Measurements from ENCODE around the gene KLF13. TPM values are rescaled to one million over a fixed set of nuclear protein-coding genes. Genes with fewer than 3 reads are reported as not detected.
A peak's percentile ranks its signal among the peaks of the same experiment; 100 is the strongest.

The KLF13 gene
- polyA plus RNA-seq = 10 to 100 TPM in 1 of 2 donors, 1 to 10 TPM in 1; 9.0 to 20.9 TPM

- H3K4me3 ChIP-seq (ENCODE audit: low read depth in 1 of 2, low read length in 2 of 2) = peak within 1 kb of the TSS; percentile 78 to 84
- peaks cover 0 to 2% of the 10 kb centered on the region in 2 donors for H3K36me3 ChIP-seq (ENCODE audit: control insufficient read depth in 2 of 2, insufficient read depth in 2 of 2, low read length in 1 of 2)
- H3K27ac ChIP-seq (ENCODE audit: low read depth in 2 of 2, low read length in 1 of 2) = peak within 1 kb of the TSS; percentile 99
- H3K4me1 ChIP-seq (ENCODE audit: control insufficient read depth in 2 of 2, insufficient read depth in 2 of 2, low read length in 1 of 2) = peaks cover 7 to 10% of the 10 kb centered on the region in 2 donors
- H3K9me3 ChIP-seq (ENCODE audit: control insufficient read depth in 2 of 2, insufficient read depth in 1 of 2, low read depth in 1 of 2, low read length in 1 of 2) = no peaks in the 10 kb centered on the region
- no peaks in the 10 kb centered on the region for H3K27me3 ChIP-seq (ENCODE audit: control insufficient read depth in 1 of 2, insufficient read depth in 2 of 2, low read length in 2 of 2)
- WGBS, 2 donors = 0 to 1% methylated on average over 73 to 99 of the region's 99 CpGs
Observed at GRCh38 chr15:31326156-31326874, at the start of gene KLF13. Gene KLF13 (plus strand): TSS chr15:31326835. CDS start chr15:31327213, 378 bp downstream.

GRCh38 chr15:31277335-31278060 lies 49.1 kb upstream of the KLF13 start:
- no peak overlapping the region for H3K27ac ChIP-seq (ENCODE audit: low read depth in 2 of 2, low read length in 1 of 2)
- no peaks in the 10 kb centered on the region for H3K36me3 ChIP-seq (ENCODE audit: control insufficient read depth in 2 of 2, insufficient read depth in 2 of 2, low read length in 1 of 2)
- 93 to 99% methylated on average over 4 of the region's 4 CpGs for WGBS, 2 donors
- peaks cover 0 to 6% of the 10 kb centered on the region in 2 donors for H3K4me1 ChIP-seq (ENCODE audit: control insufficient read depth in 2 of 2, insufficient read depth in 2 of 2, low read length in 1 of 2)
- H3K9me3 ChIP-seq (ENCODE audit: control insufficient read depth in 2 of 2, insufficient read depth in 1 of 2, low read depth in 1 of 2, low read length in 1 of 2) = no peaks in the 10 kb centered on the region
- H3K4me3 ChIP-seq (ENCODE audit: low read depth in 1 of 2, low read length in 2 of 2) = no peak overlapping the region
- no peaks in the 10 kb centered on the region for H3K27me3 ChIP-seq (ENCODE audit: control insufficient read depth in 1 of 2, insufficient read depth in 2 of 2, low read length in 2 of 2)

- Histone ChIP-seq H3K9me3 (ENCODE audit: control insufficient read depth in 2 of 2, insufficient read depth in 1 of 2, low read depth in 1 of 2, low read length in 1 of 2) (no peaks in the 10 kb centered on the region), H3K27me3 (ENCODE audit: control insufficient read depth in 1 of 2, insufficient read depth in 2 of 2, low read length in 2 of 2) (no peaks in the 10 kb centered on the region), H3K4me3 (ENCODE audit: low read depth in 1 of 2, low read length in 2 of 2) (no peak overlapping the region), H3K27ac (ENCODE audit: low read depth in 2 of 2, low read length in 1 of 2) (no peak overlapping the region), H3K4me1 (ENCODE audit: control insufficient read depth in 2 of 2, insufficient read depth in 2 of 2, low read length in 1 of 2) (peaks cover 0 to 6% of the 10 kb centered on the region in 2 donors), H3K36me3 (ENCODE audit: control insufficient read depth in 2 of 2, insufficient read depth in 2 of 2, low read length in 1 of 2) (no peaks in the 10 kb centered on the region)
- WGBS, 2 donors = 90 to 94% methylated on average over 6 of the region's 6 CpGs
Observed at GRCh38 chr15:31278061-31278445, 48.6 kb upstream of the KLF13 start.

GRCh38 chr15:31278544-31279220 lies 48.0 kb upstream of the KLF13 start:
- Histone ChIP-seq H3K27ac (ENCODE audit: low read depth in 2 of 2, low read length in 1 of 2) (no peak overlapping the region), H3K27me3 (ENCODE audit: control insufficient read depth in 1 of 2, insufficient read depth in 2 of 2, low read length in 2 of 2) (no peaks in the 10 kb centered on the region), H3K9me3 (ENCODE audit: control insufficient read depth in 2 of 2, insufficient read depth in 1 of 2, low read depth in 1 of 2, low read length in 1 of 2) (no peaks in the 10 kb centered on the region), H3K36me3 (ENCODE audit: control insufficient read depth in 2 of 2, insufficient read depth in 2 of 2, low read length in 1 of 2) (no peaks in the 10 kb centered on the region), H3K4me1 (ENCODE audit: control insufficient read depth in 2 of 2, insufficient read depth in 2 of 2, low read length in 1 of 2) (peaks cover 0 to 6% of the 10 kb centered on the region in 2 donors), H3K4me3 (ENCODE audit: low read depth in 1 of 2, low read length in 2 of 2) (no peak overlapping the region)
- 95% methylated on average over 17 to 18 of the region's 18 CpGs for WGBS, 2 donors

GRCh38 chr15:31279221-31280045 lies 47.2 kb upstream of the KLF13 start:
- 54 to 63% methylated on average over 11 of the region's 11 CpGs for WGBS, 2 donors
- no peak overlapping the region for H3K27ac ChIP-seq (ENCODE audit: low read depth in 2 of 2, low read length in 1 of 2)
- H3K36me3 ChIP-seq (ENCODE audit: control insufficient read depth in 2 of 2, insufficient read depth in 2 of 2, low read length in 1 of 2) = no peaks in the 10 kb centered on the region

GRCh38 chr15:31280046-31280830 lies 46.4 kb upstream of the KLF13 start:
- H3K36me3 ChIP-seq (ENCODE audit: control insufficient read depth in 2 of 2, insufficient read depth in 2 of 2, low read length in 1 of 2) = no peaks in the 10 kb centered on the region
- no peaks in the 10 kb centered on the region for H3K9me3 ChIP-seq (ENCODE audit: control insufficient read depth in 2 of 2, insufficient read depth in 1 of 2, low read depth in 1 of 2, low read length in 1 of 2)
- no peak overlapping the region for H3K4me3 ChIP-seq (ENCODE audit: low read depth in 1 of 2, low read length in 2 of 2)
- H3K27ac ChIP-seq (ENCODE audit: low read depth in 2 of 2, low read length in 1 of 2) = no peak overlapping the region
- H3K4me1 ChIP-seq (ENCODE audit: control insufficient read depth in 2 of 2, insufficient read depth in 2 of 2, low read length in 1 of 2) = peaks cover 0 to 6% of the 10 kb centered on the region in 2 donors
- no peaks in the 10 kb centered on the region for H3K27me3 ChIP-seq (ENCODE audit: control insufficient read depth in 1 of 2, insufficient read depth in 2 of 2, low read length in 2 of 2)
- 47 to 54% methylated on average over 16 of the region's 16 CpGs for WGBS, 2 donors

More at GRCh38 chr15:31279221-31280045, 47.2 kb upstream of the KLF13 start:
- H3K27me3 ChIP-seq (ENCODE audit: control insufficient read depth in 1 of 2, insufficient read depth in 2 of 2, low read length in 2 of 2) = no peaks in the 10 kb centered on the region
- no peak overlapping the region for H3K4me3 ChIP-seq (ENCODE audit: low read depth in 1 of 2, low read length in 2 of 2)
- H3K4me1 ChIP-seq (ENCODE audit: control insufficient read depth in 2 of 2, insufficient read depth in 2 of 2, low read length in 1 of 2) = peaks cover 0 to 6% of the 10 kb centered on the region in 2 donors
- H3K9me3 ChIP-seq (ENCODE audit: control insufficient read depth in 2 of 2, insufficient read depth in 1 of 2, low read depth in 1 of 2, low read length in 1 of 2) = no peaks in the 10 kb centered on the region

- Histone ChIP-seq H3K4me3 (ENCODE audit: low read depth in 1 of 2, low read length in 2 of 2) (no peak overlapping the region), H3K4me1 (ENCODE audit: control insufficient read depth in 2 of 2, insufficient read depth in 2 of 2, low read length in 1 of 2) (peaks cover 0 to 6% of the 10 kb centered on the region in 2 donors), H3K27ac (ENCODE audit: low read depth in 2 of 2, low read length in 1 of 2) (no peak overlapping the region), H3K36me3 (ENCODE audit: control insufficient read depth in 2 of 2, insufficient read depth in 2 of 2, low read length in 1 of 2) (no peaks in the 10 kb centered on the region), H3K9me3 (ENCODE audit: control insufficient read depth in 2 of 2, insufficient read depth in 1 of 2, low read depth in 1 of 2, low read length in 1 of 2) (no peaks in the 10 kb centered on the region), H3K27me3 (ENCODE audit: control insufficient read depth in 1 of 2, insufficient read depth in 2 of 2, low read length in 2 of 2) (no peaks in the 10 kb centered on the region)
- 73 to 77% methylated on average over 6 of the region's 6 CpGs for WGBS, 2 donors
Observed at GRCh38 chr15:31280831-31281216, 45.8 kb upstream of the KLF13 start.

- Histone ChIP-seq H3K4me3 (ENCODE audit: low read depth in 1 of 2, low read length in 2 of 2) (no peak overlapping the region), H3K27ac (ENCODE audit: low read depth in 2 of 2, low read length in 1 of 2) (no peak overlapping the region), H3K27me3 (ENCODE audit: control insufficient read depth in 1 of 2, insufficient read depth in 2 of 2, low read length in 2 of 2) (no peaks in the 10 kb centered on the region), H3K4me1 (ENCODE audit: control insufficient read depth in 2 of 2, insufficient read depth in 2 of 2, low read length in 1 of 2) (peaks cover 0 to 6% of the 10 kb centered on the region in 2 donors), H3K9me3 (ENCODE audit: control insufficient read depth in 2 of 2, insufficient read depth in 1 of 2, low read depth in 1 of 2, low read length in 1 of 2) (no peaks in the 10 kb centered on the region), H3K36me3 (ENCODE audit: control insufficient read depth in 2 of 2, insufficient read depth in 2 of 2, low read length in 1 of 2) (no peaks in the 10 kb centered on the region)
- WGBS, 2 donors = 91 to 94% methylated on average over 4 of the region's 4 CpGs
Observed at GRCh38 chr15:31283043-31283442, 43.6 kb upstream of the KLF13 start.

Data from esophagus (tissue), 2 donors.